SK-N-SH treated with all-trans-retinoic acid at 6 μM for 48 hours (cell line): ENCODE measurements around the gene OMG.
A peak's percentile ranks its signal among the peaks of the same experiment; 100 is the strongest.

ENCODE experiments used
- ATAC-seq: fragments of 200-7000 bp; cut with Tn5 transposase; 3 replicates; pipeline ENCODE4 v1.9.1; 2020; ENCODE audit warnings: mild to moderate bottlenecking, moderate library complexity
- ARNTL ChIP-seq: fragments of 450-650 bp; formaldehyde crosslinking; IDR thresholded peaks from 2 replicates; pipeline ENCODE4 v1.5.0; 2020; ENCODE audit warnings: low read depth, mild to moderate bottlenecking, moderate library complexity, borderline replicate concordance
- BACH2 ChIP-seq: fragments of 250-450 bp; sonication (Bioruptor Pico); IDR thresholded peaks from 2 replicates; pipeline ENCODE4 v1.9.0; 2021; ENCODE audit warnings: mild to moderate bottlenecking, borderline replicate concordance
- CSDC2 ChIP-seq: fragments of 250-450 bp; sonication (Bioruptor Pico); IDR thresholded peaks from 2 replicates; pipeline ENCODE4 v1.5.0; 2020; ENCODE audit warnings: mild to moderate bottlenecking, moderate library complexity
- CSRNP3 ChIP-seq: fragments of 250-450 bp; sonication (Bioruptor Pico); IDR thresholded peaks from 2 replicates; pipeline ENCODE4 v1.5.1; 2021; ENCODE audit warnings: mild to moderate bottlenecking, moderate library complexity
- ESRRG ChIP-seq: fragments of 250-450 bp; sonication (Bioruptor Pico); IDR thresholded peaks from 2 replicates; pipeline ENCODE4 v1.6.1; 2021; ENCODE audit warnings: mild to moderate bottlenecking
- GLIS3 ChIP-seq: fragments of 250-450 bp; sonication (Bioruptor Pico); IDR thresholded peaks from 2 replicates; pipeline ENCODE4 v1.5.0; 2020; ENCODE audit warnings: mild to moderate bottlenecking, moderate library complexity
- ISL1 ChIP-seq: fragments of 250-450 bp; sonication (Bioruptor Pico); IDR thresholded peaks from 2 replicates; pipeline ENCODE4 v2.1.2; 2022; ENCODE audit warnings: mild to moderate bottlenecking, moderate library complexity
- OSR1 ChIP-seq: fragments of 250-450 bp; sonication (Bioruptor Pico); IDR thresholded peaks from 2 replicates; pipeline ENCODE4 v1.8.0; 2022; ENCODE audit warnings: moderate library complexity, mild to moderate bottlenecking, inconsistent platforms
- PPARA ChIP-seq: fragments of 250-450 bp; sonication (Bioruptor Pico); IDR thresholded peaks from 2 replicates; pipeline ENCODE4 v1.5.0; 2020; ENCODE audit warnings: mild to moderate bottlenecking, borderline replicate concordance
- RARB ChIP-seq: fragments of 250-450 bp; sonication (Bioruptor Pico); IDR thresholded peaks from 2 replicates; pipeline ENCODE4 v1.8.0; 2021; ENCODE audit warnings: mild to moderate bottlenecking, moderate library complexity
- SNAI2 ChIP-seq: fragments of 250-450 bp; sonication (Bioruptor Pico); IDR thresholded peaks from 2 replicates; pipeline ENCODE4 v1.5.0; 2020; ENCODE audit warnings: mild to moderate bottlenecking, moderate library complexity
- TCF4 ChIP-seq: fragments of 250-450 bp; sonication (Bioruptor Pico); IDR thresholded peaks from 2 replicates; pipeline ENCODE4 v1.8.0; 2021; ENCODE audit warnings: mild to moderate bottlenecking, moderate library complexity, borderline replicate concordance
- TOX ChIP-seq: fragments of 250-450 bp; sonication (Bioruptor Pico); IDR thresholded peaks from 2 replicates; pipeline ENCODE4 v1.8.0; 2021; ENCODE audit warnings: mild to moderate bottlenecking, moderate library complexity, borderline replicate concordance
- ZC3H10 ChIP-seq: fragments of 250-450 bp; sonication (Bioruptor Pico); IDR thresholded peaks from 2 replicates; pipeline ENCODE4 v1.5.1; 2021; ENCODE audit warnings: mild to moderate bottlenecking, moderate library complexity
- ZFP3 ChIP-seq: fragments of 250-450 bp; sonication (Bioruptor Pico); IDR thresholded peaks from 2 replicates; pipeline ENCODE4 v1.5.0; 2020; ENCODE audit warnings: mild to moderate bottlenecking, moderate library complexity
- ZFP30 ChIP-seq: fragments of 450-650 bp; formaldehyde crosslinking; IDR thresholded peaks from 2 replicates; pipeline ENCODE4 v1.5.0; 2022; ENCODE audit warnings: mild to moderate bottlenecking, moderate library complexity
- ZNF565 ChIP-seq: fragments of 450-650 bp; formaldehyde crosslinking; conservative IDR thresholded peaks from 2 replicates; pipeline ENCODE4 v1.5.0; 2020; ENCODE audit warnings: low read depth, mild to moderate bottlenecking, moderate library complexity
- ZNF70 ChIP-seq: fragments of 450-650 bp; formaldehyde crosslinking; IDR thresholded peaks from 2 replicates; pipeline ENCODE4 v1.5.0; 2020; ENCODE audit warnings: mild to moderate bottlenecking, moderate library complexity
- ZNF8 ChIP-seq: fragments of 450-650 bp; formaldehyde crosslinking; IDR thresholded peaks from 2 replicates; pipeline ENCODE4 v1.5.0; 2020; ENCODE audit warnings: mild to moderate bottlenecking, moderate library complexity
- TF ChIP-seq, protein P1 (sequence below): fragments of 250-450 bp; sonication (Bioruptor Pico); IDR thresholded peaks from 2 replicates; pipeline ENCODE4 v1.8.0; 2021; ENCODE audit warnings: low read depth, mild to moderate bottlenecking, moderate library complexity, borderline replicate concordance
- TF ChIP-seq, protein P2 (sequence below): fragments of 250-450 bp; sonication (Bioruptor Pico); IDR thresholded peaks from 2 replicates; pipeline ENCODE4 v1.5.1; 2020; ENCODE audit warnings: low read depth, mild to moderate bottlenecking, moderate library complexity
- TF ChIP-seq, protein P3 (sequence below): fragments of 250-450 bp; sonication (Bioruptor Pico); IDR thresholded peaks from 2 replicates; pipeline ENCODE4 v1.5.0; 2020; ENCODE audit warnings: mild to moderate bottlenecking, moderate library complexity
- TF ChIP-seq, protein P4 (sequence below): fragments of 250-450 bp; sonication (Bioruptor Pico); IDR thresholded peaks from 2 replicates; pipeline ENCODE4 v1.8.0; 2020; ENCODE audit warnings: mild to moderate bottlenecking, moderate library complexity, borderline replicate concordance

OMG gene

GRCh38 chr17:31269578-31269983 lies 27.5 kb downstream of the OMG start:
- peak; percentile 98 for ATAC-seq
- TF ChIP-seq CSRNP3 (CRISPR knock-in tag) = no peak
- TF ChIP-seq, protein P1, sequence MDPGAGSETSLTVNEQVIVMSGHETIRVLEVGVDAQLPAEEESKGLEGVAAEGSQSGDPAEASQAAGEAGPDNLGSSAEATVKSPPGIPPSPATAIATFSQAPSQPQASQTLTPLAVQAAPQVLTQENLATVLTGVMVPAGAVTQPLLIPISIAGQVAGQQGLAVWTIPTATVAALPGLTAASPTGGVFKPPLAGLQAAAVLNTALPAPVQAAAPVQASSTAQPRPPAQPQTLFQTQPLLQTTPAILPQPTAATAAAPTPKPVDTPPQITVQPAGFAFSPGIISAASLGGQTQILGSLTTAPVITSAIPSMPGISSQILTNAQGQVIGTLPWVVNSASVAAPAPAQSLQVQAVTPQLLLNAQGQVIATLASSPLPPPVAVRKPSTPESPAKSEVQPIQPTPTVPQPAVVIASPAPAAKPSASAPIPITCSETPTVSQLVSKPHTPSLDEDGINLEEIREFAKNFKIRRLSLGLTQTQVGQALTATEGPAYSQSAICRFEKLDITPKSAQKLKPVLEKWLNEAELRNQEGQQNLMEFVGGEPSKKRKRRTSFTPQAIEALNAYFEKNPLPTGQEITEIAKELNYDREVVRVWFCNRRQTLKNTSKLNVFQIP (CRISPR knock-in tag) = no peak
- TF ChIP-seq, protein P2, sequence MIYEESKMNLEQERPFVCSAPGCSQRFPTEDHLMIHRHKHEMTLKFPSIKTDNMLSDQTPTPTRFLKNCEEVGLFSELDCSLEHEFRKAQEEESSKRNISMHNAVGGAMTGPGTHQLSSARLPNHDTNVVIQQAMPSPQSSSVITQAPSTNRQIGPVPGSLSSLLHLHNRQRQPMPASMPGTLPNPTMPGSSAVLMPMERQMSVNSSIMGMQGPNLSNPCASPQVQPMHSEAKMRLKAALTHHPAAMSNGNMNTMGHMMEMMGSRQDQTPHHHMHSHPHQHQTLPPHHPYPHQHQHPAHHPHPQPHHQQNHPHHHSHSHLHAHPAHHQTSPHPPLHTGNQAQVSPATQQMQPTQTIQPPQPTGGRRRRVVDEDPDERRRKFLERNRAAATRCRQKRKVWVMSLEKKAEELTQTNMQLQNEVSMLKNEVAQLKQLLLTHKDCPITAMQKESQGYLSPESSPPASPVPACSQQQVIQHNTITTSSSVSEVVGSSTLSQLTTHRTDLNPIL (CRISPR knock-in tag) = no peak
- TF ChIP-seq RARB (CRISPR knock-in tag) = no peak
- TF ChIP-seq ZFP30 = no peak
- TF ChIP-seq GLIS3 (CRISPR knock-in tag) = no peak
- TF ChIP-seq ZNF8 (CRISPR knock-in tag) = no peak
- no peak for TF ChIP-seq ZNF70 (CRISPR knock-in tag)
- TF ChIP-seq, protein P3, sequence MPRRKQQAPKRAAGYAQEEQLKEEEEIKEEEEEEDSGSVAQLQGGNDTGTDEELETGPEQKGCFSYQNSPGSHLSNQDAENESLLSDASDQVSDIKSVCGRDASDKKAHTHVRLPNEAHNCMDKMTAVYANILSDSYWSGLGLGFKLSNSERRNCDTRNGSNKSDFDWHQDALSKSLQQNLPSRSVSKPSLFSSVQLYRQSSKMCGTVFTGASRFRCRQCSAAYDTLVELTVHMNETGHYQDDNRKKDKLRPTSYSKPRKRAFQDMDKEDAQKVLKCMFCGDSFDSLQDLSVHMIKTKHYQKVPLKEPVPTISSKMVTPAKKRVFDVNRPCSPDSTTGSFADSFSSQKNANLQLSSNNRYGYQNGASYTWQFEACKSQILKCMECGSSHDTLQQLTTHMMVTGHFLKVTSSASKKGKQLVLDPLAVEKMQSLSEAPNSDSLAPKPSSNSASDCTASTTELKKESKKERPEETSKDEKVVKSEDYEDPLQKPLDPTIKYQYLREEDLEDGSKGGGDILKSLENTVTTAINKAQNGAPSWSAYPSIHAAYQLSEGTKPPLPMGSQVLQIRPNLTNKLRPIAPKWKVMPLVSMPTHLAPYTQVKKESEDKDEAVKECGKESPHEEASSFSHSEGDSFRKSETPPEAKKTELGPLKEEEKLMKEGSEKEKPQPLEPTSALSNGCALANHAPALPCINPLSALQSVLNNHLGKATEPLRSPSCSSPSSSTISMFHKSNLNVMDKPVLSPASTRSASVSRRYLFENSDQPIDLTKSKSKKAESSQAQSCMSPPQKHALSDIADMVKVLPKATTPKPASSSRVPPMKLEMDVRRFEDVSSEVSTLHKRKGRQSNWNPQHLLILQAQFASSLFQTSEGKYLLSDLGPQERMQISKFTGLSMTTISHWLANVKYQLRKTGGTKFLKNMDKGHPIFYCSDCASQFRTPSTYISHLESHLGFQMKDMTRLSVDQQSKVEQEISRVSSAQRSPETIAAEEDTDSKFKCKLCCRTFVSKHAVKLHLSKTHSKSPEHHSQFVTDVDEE (CRISPR knock-in tag) = peak; percentile 68; the same call in 1 of the 2 replicates
- TF ChIP-seq SNAI2 (CRISPR knock-in tag) = no peak
- TF ChIP-seq ARNTL (CRISPR knock-in tag) = no peak
- TF ChIP-seq ESRRG = no peak
- TF ChIP-seq, protein P4, sequence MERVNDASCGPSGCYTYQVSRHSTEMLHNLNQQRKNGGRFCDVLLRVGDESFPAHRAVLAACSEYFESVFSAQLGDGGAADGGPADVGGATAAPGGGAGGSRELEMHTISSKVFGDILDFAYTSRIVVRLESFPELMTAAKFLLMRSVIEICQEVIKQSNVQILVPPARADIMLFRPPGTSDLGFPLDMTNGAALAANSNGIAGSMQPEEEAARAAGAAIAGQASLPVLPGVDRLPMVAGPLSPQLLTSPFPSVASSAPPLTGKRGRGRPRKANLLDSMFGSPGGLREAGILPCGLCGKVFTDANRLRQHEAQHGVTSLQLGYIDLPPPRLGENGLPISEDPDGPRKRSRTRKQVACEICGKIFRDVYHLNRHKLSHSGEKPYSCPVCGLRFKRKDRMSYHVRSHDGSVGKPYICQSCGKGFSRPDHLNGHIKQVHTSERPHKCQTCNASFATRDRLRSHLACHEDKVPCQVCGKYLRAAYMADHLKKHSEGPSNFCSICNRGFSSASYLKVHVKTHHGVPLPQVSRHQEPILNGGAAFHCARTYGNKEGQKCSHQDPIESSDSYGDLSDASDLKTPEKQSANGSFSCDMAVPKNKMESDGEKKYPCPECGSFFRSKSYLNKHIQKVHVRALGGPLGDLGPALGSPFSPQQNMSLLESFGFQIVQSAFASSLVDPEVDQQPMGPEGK (CRISPR knock-in tag) = peak; percentile 48; the same call in 1 of the 2 replicates
- no peak for TF ChIP-seq ZNF565
- TF ChIP-seq OSR1 (CRISPR knock-in tag) = no peak
- TF ChIP-seq TCF4 (CRISPR knock-in tag) = no peak
- no peak for TF ChIP-seq BACH2 (CRISPR knock-in tag)
- peak; percentile 89; the same call in 1 of the 2 replicates for TF ChIP-seq CSDC2
- no peak for TF ChIP-seq ZC3H10 (CRISPR knock-in tag)
- TF ChIP-seq ISL1 (CRISPR knock-in tag) = peak; percentile 76
- TF ChIP-seq TOX (CRISPR knock-in tag) = no peak
- TF ChIP-seq ZFP3 (CRISPR knock-in tag) = peak; percentile 68; the same call in 1 of the 2 replicates
- no peak for TF ChIP-seq PPARA
- TF ChIP-seq, all 23 proteins: peak for 5

DNA sequence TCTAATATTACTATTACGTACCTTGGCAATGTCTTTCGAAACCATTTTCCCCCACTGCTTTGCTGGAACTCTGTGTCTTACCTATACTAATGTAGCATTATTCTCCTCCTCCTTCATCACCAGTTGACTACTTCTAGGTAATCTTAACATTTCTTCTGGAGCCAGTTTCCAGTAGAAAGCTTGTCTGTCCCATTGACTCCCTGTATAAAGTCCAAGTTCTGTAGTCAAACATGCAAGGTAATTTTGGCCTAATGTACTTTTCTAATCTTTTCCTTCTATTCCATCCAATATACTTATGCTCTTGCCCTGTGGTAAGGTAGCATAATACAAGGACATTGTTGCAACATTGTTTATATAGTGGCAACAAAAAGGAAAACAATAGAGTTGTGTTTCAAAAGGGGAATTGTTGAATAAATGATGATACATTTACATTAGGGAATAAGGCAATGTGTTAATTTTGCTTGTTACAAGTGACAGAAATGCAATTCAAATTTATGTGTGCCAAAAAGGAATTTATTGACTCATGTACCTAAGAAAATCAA lies 27.9 kb downstream of the OMG start:
- TF ChIP-seq SNAI2 (CRISPR knock-in tag) (no peak), ZNF565 (no peak), ARNTL (CRISPR knock-in tag) (no peak), ZFP3 (CRISPR knock-in tag) (no peak), PPARA (no peak), ZNF8 (CRISPR knock-in tag) (no peak), CSDC2 (no peak), BACH2 (CRISPR knock-in tag) (no peak), RARB (CRISPR knock-in tag) (no peak), ZNF70 (CRISPR knock-in tag) (no peak), ZFP30 (no peak), ZC3H10 (CRISPR knock-in tag) (no peak), TCF4 (CRISPR knock-in tag) (no peak)
- TF ChIP-seq, protein P4 (CRISPR knock-in tag) = no peak
- no peak for ATAC-seq
